Left ventricle myocardium inferior (tissue), 1 donor: ENCODE results near the gene ACRBP. TPM values are rescaled to one million over a fixed set of nuclear protein-coding genes. Genes with fewer than 3 reads are reported as not detected.
A peak's percentile ranks its signal among the peaks of the same experiment; 100 is the strongest.

Source experiments
- DNase-seq: peaks from one replicate; pipeline ENCODE4 v3.0.0-alpha.2; 2020
- H3K27ac ChIP-seq: fragments of 200-600 bp; replicated peaks from 2 replicates; pipeline ENCODE4 v1.8.0; 2021
- H3K27me3 ChIP-seq: fragments of 200-600 bp; 2 replicates; pipeline ENCODE4 v1.8.0; 2021; ENCODE audit warnings: low read depth
- H3K36me3 ChIP-seq: fragments of 200-600 bp; 2 replicates; pipeline ENCODE4 v1.8.0; 2021
- H3K4me1 ChIP-seq: fragments of 200-600 bp; 2 replicates; pipeline ENCODE4 v1.8.0; 2021
- H3K4me3 ChIP-seq: fragments of 200-600 bp; 2 replicates; pipeline ENCODE4 v1.8.0; 2021; ENCODE audit warnings: mild to moderate bottlenecking, moderate library complexity
- H3K9me3 ChIP-seq: fragments of 200-600 bp; replicated peaks from 2 replicates; pipeline ENCODE4 v1.8.0; 2021
- CTCF ChIP-seq: fragments of 200-600 bp; IDR thresholded peaks from 2 replicates; pipeline ENCODE4 v1.8.0; 2021; ENCODE audit warnings: antibody characterized with exemption, mild to moderate bottlenecking, borderline replicate concordance
- intact Hi-C: fragments of 100-400 bp; cut with micrococcal nuclease; formaldehyde crosslinking; loops from one replicate; pipeline ENCODE4 v1.11.0; 2022
- total RNA-seq: library from RNA; stranded (reverse); fragmentation: NEBNext Ultra II Directional; extraction: Animal tissue kit (Norgen Biotek cat#: 25700); gene quantifications from one replicate; pipeline ENCODE4 v1.2.1, GENCODE V29; 2021
- donor health status: DM: no; HTN: yes; CAD: no; lungs with severe emphysema.

Gene ACRBP
- total RNA-seq, 1 donor from 2014 or later: 1.4 TPM

- Histone ChIP-seq H3K9me3 (no peaks in the 10 kb centered on the region), H3K4me3 (no peak overlapping the region), H3K36me3 (no peaks in the 10 kb centered on the region), H3K4me1 (peaks cover 41% of the 10 kb centered on the region), H3K27me3 (peaks cover 2% of the 10 kb centered on the region), H3K27ac (peak overlapping the region; percentile 93)
- TF ChIP-seq CTCF: no peak
- intact Hi-C loops: no loop called here
- DNase-seq: no peak
Measured at GRCh38 chr12:6614513-6615172, 32.6 kb downstream of the ACRBP start.

DNA sequence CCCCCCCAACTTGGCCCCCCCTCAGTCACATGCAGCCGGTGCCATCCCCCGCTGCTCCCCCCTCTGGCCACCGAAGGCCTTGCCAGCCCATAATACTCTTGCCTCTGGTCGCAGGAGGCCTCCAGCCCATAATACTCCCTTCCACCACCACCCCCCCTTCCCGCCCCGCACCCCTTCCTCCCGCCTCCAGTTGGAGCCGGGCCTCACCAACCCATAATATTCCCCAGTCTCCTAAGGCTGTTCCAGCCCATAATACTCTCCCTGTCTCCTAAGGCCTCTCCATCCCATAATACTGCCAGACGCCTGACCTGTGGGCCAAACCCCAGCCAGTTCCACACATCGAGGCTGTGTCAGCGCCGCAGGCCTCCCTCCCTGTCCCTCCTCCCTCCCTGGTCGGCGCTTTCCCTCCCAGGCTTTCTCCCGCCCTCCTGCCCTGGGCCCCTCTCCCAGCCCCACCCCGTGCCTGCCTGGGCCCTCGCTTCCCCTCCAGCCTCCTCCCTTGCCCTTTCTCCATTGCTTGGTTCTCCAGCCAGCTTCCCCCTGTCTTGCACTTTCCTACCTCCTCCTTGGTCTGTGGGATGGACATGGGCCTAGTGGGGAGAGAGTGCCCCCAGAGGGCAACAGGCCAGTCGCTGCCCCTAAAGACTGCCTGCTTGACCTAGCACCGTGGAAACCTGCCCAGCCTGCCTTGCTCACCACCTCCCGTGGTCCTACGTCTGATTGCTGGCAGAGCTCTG lies 33.3 kb downstream of the ACRBP start:
- no peaks in the 10 kb centered on the region for H3K9me3 ChIP-seq
- peak overlapping the region; percentile 5 for H3K4me3 ChIP-seq
- TF ChIP-seq CTCF: no peak
- H3K4me1 ChIP-seq: peaks cover 41% of the 10 kb centered on the region
- H3K36me3 ChIP-seq: no peaks in the 10 kb centered on the region
- peak; percentile 89 for DNase-seq
- peak overlapping the region; percentile 93 for H3K27ac ChIP-seq
- no peaks in the 10 kb centered on the region for H3K27me3 ChIP-seq
- intact Hi-C loops: no loop called here

DNA sequence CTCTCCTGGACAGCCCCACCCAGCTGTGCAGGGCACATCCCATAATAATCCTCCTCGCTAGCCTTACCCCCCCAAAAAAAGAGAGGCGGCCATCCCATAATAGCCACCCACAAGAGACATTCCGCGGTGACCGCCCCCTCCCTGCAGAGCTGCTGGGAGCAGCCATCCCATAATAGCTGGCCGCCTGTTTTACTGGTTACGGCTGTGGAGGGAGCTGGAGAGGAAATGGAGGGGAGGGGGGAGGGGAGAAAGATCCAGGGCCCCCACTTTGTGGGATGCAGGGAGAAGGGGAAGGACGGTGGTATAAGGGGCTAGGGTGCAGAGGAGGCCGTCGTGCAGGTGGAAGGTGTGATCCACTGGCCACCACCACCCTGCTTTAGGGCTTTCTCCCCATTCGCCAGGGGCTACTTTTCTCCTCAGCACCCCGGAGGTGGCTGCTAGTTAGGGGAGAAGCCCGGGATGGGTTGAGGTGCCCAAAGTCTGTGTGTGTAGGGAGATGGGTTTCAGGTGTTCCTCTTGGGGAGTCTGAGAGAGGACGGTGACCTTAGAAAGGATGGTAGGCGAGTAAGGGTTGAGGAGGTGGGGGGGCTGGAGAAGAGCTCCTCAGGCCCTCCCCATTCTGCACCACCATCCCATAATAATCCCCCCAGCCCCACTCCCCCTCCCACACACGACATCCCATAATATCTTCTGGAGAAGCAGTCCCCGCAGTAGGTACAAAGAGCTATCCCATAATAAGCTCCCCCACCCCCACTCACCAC lies 34.0 kb downstream of the ACRBP start:
- no peaks in the 10 kb centered on the region for H3K27me3 ChIP-seq
- no peak for TF ChIP-seq CTCF
- H3K36me3 ChIP-seq: no peaks in the 10 kb centered on the region
- intact Hi-C loops: no loop called here
- H3K4me3 ChIP-seq: peak overlapping the region; percentile 52
- peak; percentile 74 for DNase-seq
- peak overlapping the region; percentile 93 for H3K27ac ChIP-seq
- no peaks in the 10 kb centered on the region for H3K9me3 ChIP-seq
- peaks cover 42% of the 10 kb centered on the region for H3K4me1 ChIP-seq

GRCh38 chr12:6612652-6613014 lies 34.6 kb downstream of the ACRBP start:
- Histone ChIP-seq H3K9me3 (no peaks in the 10 kb centered on the region), H3K4me3 (peak overlapping the region; percentile 52), H3K36me3 (no peaks in the 10 kb centered on the region), H3K4me1 (peaks cover 47% of the 10 kb centered on the region), H3K27me3 (no peaks in the 10 kb centered on the region), H3K27ac (peak overlapping the region; percentile 93)
- TF ChIP-seq CTCF: no peak
- intact Hi-C loops: no loop called here
- no peak for DNase-seq

DNA sequence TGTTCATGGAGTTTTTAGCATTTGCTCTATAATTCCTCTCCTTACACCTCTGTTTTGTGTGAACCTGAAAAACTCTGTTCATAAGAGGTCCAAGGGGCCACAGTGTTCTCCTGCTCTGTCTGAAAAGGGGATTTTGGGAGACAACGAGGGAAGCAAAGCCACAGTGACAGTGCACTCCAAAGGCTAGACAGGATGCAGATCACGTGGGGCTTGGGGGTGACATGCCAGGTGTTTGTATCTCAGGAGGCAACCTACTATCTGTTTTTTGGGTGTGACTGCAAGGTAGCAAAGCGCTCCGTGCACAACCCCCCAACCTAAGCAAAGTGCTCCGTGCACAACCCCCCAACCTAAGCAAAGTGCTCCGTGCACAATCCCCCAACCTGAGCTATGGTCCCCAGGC lies 35.0 kb downstream of the ACRBP start:
- intact Hi-C loops: no loop called here
- peak overlapping the region; percentile 52 for H3K4me3 ChIP-seq

More for the DNA sequence above, 35.0 kb downstream of the ACRBP start:
- no peaks in the 10 kb centered on the region for H3K36me3 ChIP-seq
- no peaks in the 10 kb centered on the region for H3K27me3 ChIP-seq
- peaks cover 48% of the 10 kb centered on the region for H3K4me1 ChIP-seq
- H3K27ac ChIP-seq: peak overlapping the region; percentile 93
- DNase-seq: no peak
- no peak for TF ChIP-seq CTCF
- no peaks in the 10 kb centered on the region for H3K9me3 ChIP-seq
